ENCODE results near the gene ITPR2.

Gene ITPR2

DNA sequence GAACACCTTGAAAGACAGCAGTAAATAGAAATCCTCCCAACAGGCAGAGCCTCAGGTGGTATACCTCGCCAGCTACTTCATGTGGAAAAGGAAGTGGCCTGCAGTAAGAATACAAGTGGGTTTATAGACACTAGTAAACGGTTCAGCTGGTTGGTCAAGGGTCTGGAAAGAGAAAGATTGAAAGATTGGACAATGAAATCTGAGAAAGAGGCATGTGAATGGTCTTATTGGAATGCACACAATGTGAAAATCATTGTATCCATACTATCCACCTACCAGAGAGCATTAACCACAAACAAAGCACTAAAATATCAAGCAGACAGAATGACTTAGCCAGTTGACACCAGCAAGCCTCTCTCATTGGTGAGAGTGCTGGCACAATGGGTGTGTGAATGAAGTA, 539.4 kb downstream of the ITPR2 start:
- H3K27ac ChIP-seq: no peak overlapping the region
- no peak overlapping the region for H3K4me3 ChIP-seq
- TF ChIP-seq CTCF (IDR thresholded peaks at IDR 0.05): no peak
- DNase-seq (ENCODE audit: low spot score): no peak

- H3K4me3 ChIP-seq: no peak overlapping the region
- no peak overlapping the region for H3K27ac ChIP-seq
- DNase-seq (ENCODE audit: low spot score): no peak
- no peak for TF ChIP-seq CTCF (IDR thresholded peaks at IDR 0.05)
Observed at GRCh38 chr12:26292596-26292995, 540.4 kb downstream of the ITPR2 start.

DNA sequence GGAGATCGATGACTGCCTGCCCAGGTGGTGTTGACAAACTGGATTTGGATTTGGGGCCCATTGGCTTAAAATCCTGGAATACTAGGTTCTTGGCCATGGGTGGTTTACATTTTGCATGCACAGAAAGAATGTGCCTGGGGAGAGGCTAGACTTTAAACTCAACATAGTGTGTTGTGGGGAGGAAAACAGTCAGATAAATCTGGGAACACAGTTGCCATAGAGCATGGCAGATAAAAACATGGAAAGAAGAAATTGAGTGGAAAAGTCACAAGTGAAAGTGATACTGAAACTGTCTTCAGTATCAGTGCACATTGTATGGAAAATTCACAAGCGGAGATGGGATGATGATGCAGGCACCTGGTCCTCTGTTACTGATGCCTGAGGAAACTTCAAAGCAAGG, 542.4 kb downstream of the ITPR2 start:
- no peak overlapping the region for H3K27ac ChIP-seq
- TF ChIP-seq CTCF (IDR thresholded peaks at IDR 0.05): no peak
- H3K4me3 ChIP-seq: no peak overlapping the region
- no peak for DNase-seq (ENCODE audit: low spot score)

GRCh38 chr12:26287671-26288381, 545.2 kb downstream of the ITPR2 start:
- DNase-seq (ENCODE audit: low spot score): no peak
- Histone ChIP-seq H3K4me3 (no peak overlapping the region), H3K27ac (peak overlapping the region in 1 of 2 donors; percentile 45)
- TF ChIP-seq CTCF (IDR thresholded peaks at IDR 0.05): no peak

Data from coronary artery (tissue), 2 donors.